ENCODE results near the gene AUP1. TPM values are rescaled to one million over a fixed set of nuclear protein-coding genes. Genes with fewer than 3 reads are reported as not detected.

Gene AUP1
- total and polyA plus RNA-seq, 9 of the 15 experiments (the other 6 are each of a cell fraction or from before 2014, with no cell fraction given) = 70.7 to 245 (median 165) TPM

DNA sequence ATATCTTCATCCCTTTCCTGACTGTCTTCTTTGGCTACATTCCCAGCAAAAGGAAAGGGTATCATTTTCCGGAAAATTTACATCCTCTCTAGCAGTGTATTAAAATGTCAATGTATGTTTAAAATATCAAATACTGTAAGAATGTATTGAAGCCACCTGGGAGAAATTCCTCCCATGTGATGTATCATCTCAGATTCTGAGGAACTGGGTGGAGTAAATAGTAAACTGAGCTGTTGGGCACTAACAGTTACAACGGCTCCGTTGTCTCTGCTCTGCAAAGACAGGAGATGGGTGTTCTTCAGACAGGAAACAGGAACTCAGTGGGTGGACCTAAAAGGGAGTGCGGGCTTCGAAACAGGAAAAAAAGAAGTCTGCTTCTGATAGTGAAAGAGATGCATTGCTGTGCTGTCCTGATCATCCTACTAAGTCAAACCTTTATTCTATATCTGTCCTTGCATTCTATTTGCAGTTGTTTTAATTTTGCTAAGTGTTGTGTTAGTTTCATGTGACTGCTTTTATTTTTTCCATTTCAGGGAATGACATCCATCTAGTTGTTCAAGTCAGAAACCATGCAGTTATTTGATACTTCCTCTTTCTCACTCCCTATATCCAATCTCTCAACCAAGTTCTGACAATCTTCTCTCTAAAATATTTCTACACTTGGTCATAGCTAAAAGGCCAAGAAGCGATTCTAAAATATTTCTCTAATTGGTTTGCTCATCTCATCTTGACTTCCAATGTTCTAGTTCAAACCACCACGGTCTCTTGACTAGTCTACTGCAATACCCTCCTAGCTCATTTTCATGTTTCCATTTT lies 44.4 kb upstream of the AUP1 start:
- no peaks in the 10 kb centered on the region for H3K9me1 ChIP-seq (ENCODE audit: control insufficient read depth, insufficient read depth, low read length)
- TSS peak; percentile 81 for BruUV-seq (replicated peaks)
- DNase-seq (ENCODE audit: extremely low read depth in 1 of 4, low spot score in 3 of 4) = peak in 2 of 4 experiments; percentile 63 to 70
- H3K4me1 ChIP-seq (replicated peaks in 1 of 2; ENCODE audit: control insufficient read depth in 2 of 2, insufficient read depth in 2 of 2, low read length in 2 of 2) = peaks cover 0 to 42% of the 10 kb centered on the region in 2 experiments; a peak in 4 of 5 replicates
- no peaks in the 10 kb centered on the region for H3K36me3 ChIP-seq (ENCODE audit: control insufficient read depth, insufficient read depth, low read length)
- no peaks in the 10 kb centered on the region for H4K20me1 ChIP-seq (replicated peaks; ENCODE audit: control insufficient read depth, insufficient read depth, low read length)
- peak overlapping the region; percentile 43 for H3K27ac ChIP-seq (ENCODE audit: extremely low read depth, low read depth, low read length)
- peak overlapping the region; percentile 93 for H2AFZ ChIP-seq (ENCODE audit: low read depth, low read length)
- peak overlapping the region; percentile 60 for H3K4me2 ChIP-seq (ENCODE audit: insufficient read depth, low read length)
- H3K79me2 ChIP-seq (ENCODE audit: control insufficient read depth, insufficient read depth, low read length) = no peaks in the 10 kb centered on the region
- no peaks in the 10 kb centered on the region for H3K27me3 ChIP-seq (ENCODE audit: control insufficient read depth in 2 of 2, insufficient read depth in 2 of 2, low read length in 2 of 2)
- no peaks in the 10 kb centered on the region for H3K9me3 ChIP-seq (replicated peaks; ENCODE audit: control insufficient read depth, insufficient read depth, low read depth, low read length)
- FAIRE-seq = peak; percentile 54
- peak; percentile 76 for ATAC-seq
- ChIA-PET CTCF (ENCODE audit: low intra/inter-chr PET ratio) (no interaction called here), POLR2A (interaction anchor here (0.9 to 1.2 kb wide), 3 partner anchors 9 to 106 kb away, joined by 3 to 4 read pairs (median 4); no protein-coding TSS in a partner anchor)
- 28% methylated on average over 7 of the region's 7 CpGs for WGBS (ENCODE audit: insufficient coverage, low coverage, missing lambda C conversion rate)
- H3K4me3 ChIP-seq = no peak overlapping the region
- in situ Hi-C loops (cut with MboI) (loop anchor here (5.0 kb wide), 1 partner anchor 87 kb away; no protein-coding TSS in a partner anchor), intact Hi-C loops (cut with micrococcal nuclease) (loop anchor here (5.0 kb wide), 1 partner anchor 72 kb away; no protein-coding TSS in a partner anchor)
- H3K9ac ChIP-seq (ENCODE audit: insufficient read depth in 1 of 2, low read depth in 2 of 2, low read length in 2 of 2) = peak overlapping the region in 1 of 2 experiments; percentile 18; a peak in 1 of 4 replicates
- TF ChIP-seq JUNB (CRISPR knock-in tag; conservative IDR thresholded peaks at IDR 0.05) (no peak), SMARCE1 (IDR thresholded peaks at IDR 0.05) (0 out of 2 replicates have a peak, but pooled peaks have one; percentile 51), SIN3B (IDR thresholded peaks at IDR 0.05; ENCODE audit: low read depth) (no peak), ELF4 (CRISPR knock-in tag; IDR thresholded peaks at IDR 0.05) (peak; percentile 44; the same call in 1 of the 2 replicates), BACH1 (tag; IDR thresholded peaks at IDR 0.05) (0 out of 2 replicates have a peak, but pooled peaks have one; percentile 7), DNMT1 (IDR thresholded peaks at IDR 0.05) (no peak), ZNF384 (IDR thresholded peaks at IDR 0.05; ENCODE audit: low read depth, low read length) (peak; percentile 53), NFXL1 (CRISPR knock-in tag; IDR thresholded peaks at IDR 0.05) (no peak), ZMIZ1 (IDR thresholded peaks at IDR 0.05; ENCODE audit: low read depth in 2 of 2, low read length in 2 of 2) (0 out of 4 replicates have a peak, but pooled peaks of 1 of the 2 experiments have one; percentile 34), KAT2B (IDR thresholded peaks at IDR 0.05; ENCODE audit: low read depth, low read length) (no peak), HDGF (IDR thresholded peaks at IDR 0.05) (no peak)
- TF ChIP-seq, protein P1, sequence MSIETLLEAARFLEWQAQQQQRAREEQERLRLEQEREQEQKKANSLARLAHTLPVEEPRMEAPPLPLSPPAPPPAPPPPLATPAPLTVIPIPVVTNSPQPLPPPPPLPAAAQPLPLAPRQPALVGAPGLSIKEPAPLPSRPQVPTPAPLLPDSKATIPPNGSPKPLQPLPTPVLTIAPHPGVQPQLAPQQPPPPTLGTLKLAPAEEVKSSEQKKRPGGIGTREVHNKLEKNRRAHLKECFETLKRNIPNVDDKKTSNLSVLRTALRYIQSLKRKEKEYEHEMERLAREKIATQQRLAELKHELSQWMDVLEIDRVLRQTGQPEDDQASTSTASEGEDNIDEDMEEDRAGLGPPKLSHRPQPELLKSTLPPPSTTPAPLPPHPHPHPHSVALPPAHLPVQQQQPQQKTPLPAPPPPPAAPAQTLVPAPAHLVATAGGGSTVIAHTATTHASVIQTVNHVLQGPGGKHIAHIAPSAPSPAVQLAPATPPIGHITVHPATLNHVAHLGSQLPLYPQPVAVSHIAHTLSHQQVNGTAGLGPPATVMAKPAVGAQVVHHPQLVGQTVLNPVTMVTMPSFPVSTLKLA (conservative IDR thresholded peaks at IDR 0.05) = peak in 1 of 2 experiments; percentile 23; a peak in 1 of 4 replicates

All from K562 (cell line).